ENCODE measurements around the gene MAP3K8. TPM values are rescaled to one million over a fixed set of nuclear protein-coding genes. Genes with fewer than 3 reads are reported as not detected.
"Not testable (repeated sequence)": the region's sequence is repeated elsewhere in the genome, so short reads cannot be mapped to it uniquely, and the experiment has no call there.

MAP3K8 gene
- total RNA-seq, 1 experiment from 2014 or later, result 13.8 TPM

- Mint-ChIP-seq H3K27ac (no peak overlapping the region), H3K4me1 (peaks cover 16% of the 10 kb centered on the region), H3K36me3 (peaks cover 17% of the 10 kb centered on the region), H3K4me3 (no peak overlapping the region), H3K9me3 (peaks cover 22% of the 10 kb centered on the region), H3K27me3 (ENCODE audit: low read depth) (no peaks in the 10 kb centered on the region; the same call in 1 of the 2 replicates)
- DNase-seq (ENCODE audit: low spot score) (no peak), ATAC-seq (no peak)
- TF ChIP-seq ZNF423 (CRISPR knock-in tag; IDR thresholded peaks at IDR 0.05), result no peak
- TF ChIP-seq IRF2 (CRISPR knock-in tag; IDR thresholded peaks at IDR 0.05; ENCODE audit: borderline replicate concordance, low read depth), result no peak
- TF ChIP-seq, protein P1, sequence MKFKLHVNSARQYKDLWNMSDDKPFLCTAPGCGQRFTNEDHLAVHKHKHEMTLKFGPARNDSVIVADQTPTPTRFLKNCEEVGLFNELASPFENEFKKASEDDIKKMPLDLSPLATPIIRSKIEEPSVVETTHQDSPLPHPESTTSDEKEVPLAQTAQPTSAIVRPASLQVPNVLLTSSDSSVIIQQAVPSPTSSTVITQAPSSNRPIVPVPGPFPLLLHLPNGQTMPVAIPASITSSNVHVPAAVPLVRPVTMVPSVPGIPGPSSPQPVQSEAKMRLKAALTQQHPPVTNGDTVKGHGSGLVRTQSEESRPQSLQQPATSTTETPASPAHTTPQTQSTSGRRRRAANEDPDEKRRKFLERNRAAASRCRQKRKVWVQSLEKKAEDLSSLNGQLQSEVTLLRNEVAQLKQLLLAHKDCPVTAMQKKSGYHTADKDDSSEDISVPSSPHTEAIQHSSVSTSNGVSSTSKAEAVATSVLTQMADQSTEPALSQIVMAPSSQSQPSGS (CRISPR knock-in tag; IDR thresholded peaks at IDR 0.05; ENCODE audit: borderline replicate concordance, low read depth), result no peak
- no peak for TF ChIP-seq SOX15 (CRISPR knock-in tag; IDR thresholded peaks at IDR 0.05)
- no peak for TF ChIP-seq RORB (CRISPR knock-in tag; IDR thresholded peaks at IDR 0.05)
- TF ChIP-seq, protein P2, sequence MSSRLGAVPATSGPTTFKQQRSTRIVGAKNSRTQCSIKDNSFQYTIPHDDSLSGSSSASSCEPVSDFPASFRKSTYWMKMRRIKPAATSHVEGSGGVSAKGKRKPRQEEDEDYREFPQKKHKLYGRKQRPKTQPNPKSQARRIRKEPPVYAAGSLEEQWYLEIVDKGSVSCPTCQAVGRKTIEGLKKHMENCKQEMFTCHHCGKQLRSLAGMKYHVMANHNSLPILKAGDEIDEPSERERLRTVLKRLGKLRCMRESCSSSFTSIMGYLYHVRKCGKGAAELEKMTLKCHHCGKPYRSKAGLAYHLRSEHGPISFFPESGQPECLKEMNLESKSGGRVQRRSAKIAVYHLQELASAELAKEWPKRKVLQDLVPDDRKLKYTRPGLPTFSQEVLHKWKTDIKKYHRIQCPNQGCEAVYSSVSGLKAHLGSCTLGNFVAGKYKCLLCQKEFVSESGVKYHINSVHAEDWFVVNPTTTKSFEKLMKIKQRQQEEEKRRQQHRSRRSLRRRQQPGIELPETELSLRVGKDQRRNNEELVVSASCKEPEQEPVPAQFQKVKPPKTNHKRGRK (CRISPR knock-in tag; IDR thresholded peaks at IDR 0.05; ENCODE audit: borderline replicate concordance), result no peak
- TF ChIP-seq, protein P3, sequence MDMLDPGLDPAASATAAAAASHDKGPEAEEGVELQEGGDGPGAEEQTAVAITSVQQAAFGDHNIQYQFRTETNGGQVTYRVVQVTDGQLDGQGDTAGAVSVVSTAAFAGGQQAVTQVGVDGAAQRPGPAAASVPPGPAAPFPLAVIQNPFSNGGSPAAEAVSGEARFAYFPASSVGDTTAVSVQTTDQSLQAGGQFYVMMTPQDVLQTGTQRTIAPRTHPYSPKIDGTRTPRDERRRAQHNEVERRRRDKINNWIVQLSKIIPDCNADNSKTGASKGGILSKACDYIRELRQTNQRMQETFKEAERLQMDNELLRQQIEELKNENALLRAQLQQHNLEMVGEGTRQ (CRISPR knock-in tag; IDR thresholded peaks at IDR 0.05), result no peak
- no peak for TF ChIP-seq CREB1 (CRISPR knock-in tag; IDR thresholded peaks at IDR 0.05)
- TF ChIP-seq NFYB (CRISPR knock-in tag; conservative IDR thresholded peaks at IDR 0.05; ENCODE audit: low read depth), result no peak
- TF ChIP-seq EMX1 (CRISPR knock-in tag; IDR thresholded peaks at IDR 0.05), result no peak
- no peak for TF ChIP-seq MAX (CRISPR knock-in tag; IDR thresholded peaks at IDR 0.05)
- TF ChIP-seq, protein P4, sequence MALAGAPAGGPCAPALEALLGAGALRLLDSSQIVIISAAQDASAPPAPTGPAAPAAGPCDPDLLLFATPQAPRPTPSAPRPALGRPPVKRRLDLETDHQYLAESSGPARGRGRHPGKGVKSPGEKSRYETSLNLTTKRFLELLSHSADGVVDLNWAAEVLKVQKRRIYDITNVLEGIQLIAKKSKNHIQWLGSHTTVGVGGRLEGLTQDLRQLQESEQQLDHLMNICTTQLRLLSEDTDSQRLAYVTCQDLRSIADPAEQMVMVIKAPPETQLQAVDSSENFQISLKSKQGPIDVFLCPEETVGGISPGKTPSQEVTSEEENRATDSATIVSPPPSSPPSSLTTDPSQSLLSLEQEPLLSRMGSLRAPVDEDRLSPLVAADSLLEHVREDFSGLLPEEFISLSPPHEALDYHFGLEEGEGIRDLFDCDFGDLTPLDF (CRISPR knock-in tag; IDR thresholded peaks at IDR 0.05), result no peak
- TF ChIP-seq MLX (CRISPR knock-in tag; IDR thresholded peaks at IDR 0.05), result no peak
- TF ChIP-seq SMAD3 (CRISPR knock-in tag; IDR thresholded peaks at IDR 0.05; ENCODE audit: borderline replicate concordance), result no peak
- TF ChIP-seq ZBTB21 (CRISPR knock-in tag; IDR thresholded peaks at IDR 0.05; ENCODE audit: borderline replicate concordance), result no peak
- TF ChIP-seq, protein P5, sequence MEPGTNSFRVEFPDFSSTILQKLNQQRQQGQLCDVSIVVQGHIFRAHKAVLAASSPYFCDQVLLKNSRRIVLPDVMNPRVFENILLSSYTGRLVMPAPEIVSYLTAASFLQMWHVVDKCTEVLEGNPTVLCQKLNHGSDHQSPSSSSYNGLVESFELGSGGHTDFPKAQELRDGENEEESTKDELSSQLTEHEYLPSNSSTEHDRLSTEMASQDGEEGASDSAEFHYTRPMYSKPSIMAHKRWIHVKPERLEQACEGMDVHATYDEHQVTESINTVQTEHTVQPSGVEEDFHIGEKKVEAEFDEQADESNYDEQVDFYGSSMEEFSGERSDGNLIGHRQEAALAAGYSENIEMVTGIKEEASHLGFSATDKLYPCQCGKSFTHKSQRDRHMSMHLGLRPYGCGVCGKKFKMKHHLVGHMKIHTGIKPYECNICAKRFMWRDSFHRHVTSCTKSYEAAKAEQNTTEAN (CRISPR knock-in tag; IDR thresholded peaks at IDR 0.05), result no peak
- TF ChIP-seq PRRX2 (CRISPR knock-in tag; IDR thresholded peaks at IDR 0.05), result no peak
- no peak for TF ChIP-seq HMGA2 (CRISPR knock-in tag; IDR thresholded peaks at IDR 0.05)
- TF ChIP-seq, protein P6, sequence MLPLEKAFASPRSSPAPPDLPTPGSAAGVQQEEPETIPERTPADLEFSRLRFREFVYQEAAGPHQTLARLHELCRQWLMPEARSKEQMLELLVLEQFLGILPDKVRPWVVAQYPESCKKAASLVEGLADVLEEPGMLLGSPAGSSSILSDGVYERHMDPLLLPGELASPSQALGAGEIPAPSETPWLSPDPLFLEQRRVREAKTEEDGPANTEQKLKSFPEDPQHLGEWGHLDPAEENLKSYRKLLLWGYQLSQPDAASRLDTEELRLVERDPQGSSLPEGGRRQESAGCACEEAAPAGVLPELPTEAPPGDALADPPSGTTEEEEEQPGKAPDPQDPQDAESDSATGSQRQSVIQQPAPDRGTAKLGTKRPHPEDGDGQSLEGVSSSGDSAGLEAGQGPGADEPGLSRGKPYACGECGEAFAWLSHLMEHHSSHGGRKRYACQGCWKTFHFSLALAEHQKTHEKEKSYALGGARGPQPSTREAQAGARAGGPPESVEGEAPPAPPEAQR (CRISPR knock-in tag; IDR thresholded peaks at IDR 0.05), result no peak
- no peak for TF ChIP-seq E2F5 (CRISPR knock-in tag; IDR thresholded peaks at IDR 0.05)
- ChIA-PET CTCF (no interaction called here), POLR2A (no interaction called here)
Measured at GRCh38 chr10:30476511-30477155, 42.6 kb downstream of the MAP3K8 start.

GRCh38 chr10:30479513-30479912 is 45.5 kb downstream of the MAP3K8 start:
- H3K27me3 Mint-ChIP-seq (ENCODE audit: low read depth); DNase-seq (ENCODE audit: low spot score); ATAC-seq; H3K4me3 Mint-ChIP-seq; POLR2A ChIA-PET; H3K27ac Mint-ChIP-seq; CTCF ChIA-PET: not testable (repeated sequence)
- peaks cover 43% of the 10 kb centered on the region for H3K36me3 Mint-ChIP-seq
- peaks cover 16% of the 10 kb centered on the region for H3K4me1 Mint-ChIP-seq
- peaks cover 44% of the 10 kb centered on the region for H3K9me3 Mint-ChIP-seq
